AG04449 (cell line): Measurements from ENCODE around the gene SOX13.
"Not testable (repeated sequence)": the region's sequence is repeated elsewhere in the genome, so short reads cannot be mapped to it uniquely, and the experiment has no call there.

Source experiments
- CTCF ChIA-PET: fragments of 350-600 bp; formaldehyde crosslinking; extraction: SDS; loops from one replicate; lab custom pipeline; 2021; ENCODE audit warnings: antibody characterized with exemption; lab: Yijun Ruan, JAX
- POLR2A ChIA-PET: fragments of 400-600, 350-600 bp; formaldehyde crosslinking; extraction: SDS; loops from one replicate; lab custom pipeline; 2020; ENCODE audit warnings: antibody characterized with exemption, inconsistent platforms; lab: Yijun Ruan, JAX
- DNase-seq: peaks from one replicate; pipeline ENCODE4 v3.0.0-alpha.2; 2010; ENCODE audit warnings: low read depth, low spot score
- H3K4me3 ChIP-seq: 2 replicates; pipeline ENCODE4 v1.5.1; 2011; ENCODE audit warnings: low read depth, mild to moderate bottlenecking, control low read depth, low read length
- TF ChIP-seq, protein P1 (sequence below): IDR thresholded peaks from one replicate; pipeline ENCODE4 v1.5.1; 2011; ENCODE audit warnings: mild to moderate bottlenecking, moderate library complexity, low read length, control low read depth, inconsistent platforms; ENCODE audit not compliant: insufficient read depth; ENCODE audit errors: missing control alignments

Gene SOX13

GRCh38 chr1:204096931-204097330 lies 24.0 kb downstream of the SOX13 start:
- ChIA-PET CTCF (interaction anchor here (1.5 kb wide), 1 partner anchor 32 kb away, joined by 5 read pairs; no protein-coding TSS in a partner anchor), POLR2A (no interaction called here)
- no peak overlapping the region for H3K4me3 ChIP-seq
- TF ChIP-seq, protein P1, sequence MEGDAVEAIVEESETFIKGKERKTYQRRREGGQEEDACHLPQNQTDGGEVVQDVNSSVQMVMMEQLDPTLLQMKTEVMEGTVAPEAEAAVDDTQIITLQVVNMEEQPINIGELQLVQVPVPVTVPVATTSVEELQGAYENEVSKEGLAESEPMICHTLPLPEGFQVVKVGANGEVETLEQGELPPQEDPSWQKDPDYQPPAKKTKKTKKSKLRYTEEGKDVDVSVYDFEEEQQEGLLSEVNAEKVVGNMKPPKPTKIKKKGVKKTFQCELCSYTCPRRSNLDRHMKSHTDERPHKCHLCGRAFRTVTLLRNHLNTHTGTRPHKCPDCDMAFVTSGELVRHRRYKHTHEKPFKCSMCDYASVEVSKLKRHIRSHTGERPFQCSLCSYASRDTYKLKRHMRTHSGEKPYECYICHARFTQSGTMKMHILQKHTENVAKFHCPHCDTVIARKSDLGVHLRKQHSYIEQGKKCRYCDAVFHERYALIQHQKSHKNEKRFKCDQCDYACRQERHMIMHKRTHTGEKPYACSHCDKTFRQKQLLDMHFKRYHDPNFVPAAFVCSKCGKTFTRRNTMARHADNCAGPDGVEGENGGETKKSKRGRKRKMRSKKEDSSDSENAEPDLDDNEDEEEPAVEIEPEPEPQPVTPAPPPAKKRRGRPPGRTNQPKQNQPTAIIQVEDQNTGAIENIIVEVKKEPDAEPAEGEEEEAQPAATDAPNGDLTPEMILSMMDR: no peak
- DNase-seq: no peak

- CTCF ChIA-PET: interaction anchor here (2.8 kb wide), 1 partner anchor 30 kb away, joined by 10 read pairs; no protein-coding TSS in a partner anchor
- no peak for DNase-seq
- TF ChIP-seq, protein P1: no peak
- no peak overlapping the region for H3K4me3 ChIP-seq
- POLR2A ChIA-PET: interaction anchor here (0.6 kb wide), 1 partner anchor 800 kb away, joined by 3 read pairs; no protein-coding TSS in a partner anchor
These were observed 25.8 kb downstream of the SOX13 start for GRCh38 chr1:204098683-204099082.

DNA sequence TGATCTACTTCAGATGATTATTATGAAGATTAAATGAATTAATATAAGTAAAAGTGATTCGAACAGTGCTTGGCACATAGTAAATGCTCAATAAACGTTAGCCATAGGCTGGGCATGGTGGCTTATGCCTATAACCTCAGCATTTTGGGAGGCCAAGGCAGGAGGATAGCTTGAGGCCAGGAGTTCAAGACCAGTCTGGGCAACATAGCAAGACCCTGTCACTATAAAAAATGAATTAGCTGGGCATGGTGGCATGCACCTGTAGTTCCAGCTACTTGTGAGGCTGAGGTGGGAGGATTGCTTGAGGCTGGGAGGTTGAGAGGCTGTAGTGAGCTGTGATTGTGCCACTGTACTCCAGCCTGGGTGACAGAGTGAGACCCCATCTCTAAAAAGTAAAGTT lies 26.8 kb downstream of the SOX13 start:
- POLR2A ChIA-PET, H3K4me3 ChIP-seq, DNase-seq: not testable (repeated sequence)
- CTCF ChIA-PET: interaction anchor here (1.4 to 2.8 kb wide), 2 partner anchors 29 to 229 kb away, joined by 3 to 10 read pairs; no protein-coding TSS in a partner anchor

- TF ChIP-seq, protein P1: no peak
- ChIA-PET CTCF (interaction anchor here (1.6 kb wide), 1 partner anchor 105 kb away, joined by 3 read pairs; no protein-coding TSS in a partner anchor), POLR2A (no interaction called here)
- H3K4me3 ChIP-seq: no peak overlapping the region
- DNase-seq: no peak
These were observed 29.2 kb downstream of the SOX13 start for GRCh38 chr1:204102029-204102611.

DNA sequence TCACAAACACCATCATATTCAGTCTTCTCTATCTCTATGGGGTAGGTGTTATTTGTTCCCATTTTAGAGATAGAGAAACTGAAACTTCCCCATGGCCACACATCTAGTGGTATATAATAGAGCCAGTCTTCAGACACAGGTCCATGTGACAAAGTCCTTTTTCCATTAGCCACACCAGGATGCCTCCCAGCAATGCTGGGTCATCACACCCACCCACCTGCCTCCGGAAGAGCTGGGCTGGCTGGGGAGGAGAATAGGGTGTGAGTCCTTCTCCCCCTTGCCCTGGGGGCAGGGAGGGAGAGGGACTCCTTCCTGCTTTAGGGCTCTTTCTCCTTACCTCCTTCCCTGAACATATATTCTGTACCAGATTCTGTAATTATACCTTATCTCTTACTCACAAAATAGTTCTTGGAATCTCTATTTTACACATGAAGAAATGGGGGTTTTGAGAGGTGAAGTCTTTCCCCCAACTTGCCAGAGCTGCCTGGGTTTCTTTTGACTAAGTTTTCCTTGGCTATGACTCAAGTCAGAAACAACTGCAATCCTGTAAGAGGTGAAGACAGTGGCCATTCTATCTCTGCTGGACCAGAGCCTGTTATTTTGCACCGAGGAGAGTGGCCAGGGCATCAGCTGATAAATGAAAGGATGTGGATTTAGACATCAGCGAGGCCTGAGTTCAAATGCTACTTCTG lies 30.0 kb downstream of the SOX13 start:
- POLR2A ChIA-PET: no interaction called here
- TF ChIP-seq, protein P1: no peak
- H3K4me3 ChIP-seq: no peak overlapping the region
- no peak for DNase-seq
- CTCF ChIA-PET: interaction anchor here (1.6 to 1.9 kb wide), 2 partner anchors 27 to 105 kb away, joined by 3 to 6 read pairs; no protein-coding TSS in a partner anchor

DNA sequence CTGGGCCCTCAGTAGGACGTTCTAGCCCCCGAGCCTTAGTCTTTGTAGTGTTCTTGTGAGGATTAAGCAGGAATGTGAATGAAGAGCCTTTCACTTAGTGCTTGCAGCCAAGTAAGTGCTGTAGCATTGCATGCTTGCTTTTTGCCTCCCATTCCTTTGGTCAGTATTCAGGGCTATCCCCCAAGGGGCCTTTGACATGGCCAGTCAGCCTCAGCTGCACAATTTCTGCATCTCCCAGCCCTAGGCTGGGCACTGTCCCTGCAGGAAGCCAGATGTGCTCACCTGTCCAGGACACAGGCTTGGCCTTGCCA lies 30.5 kb downstream of the SOX13 start:
- no peak overlapping the region for H3K4me3 ChIP-seq
- ChIA-PET CTCF (interaction anchor here (1.4 to 1.9 kb wide), 3 partner anchors 11 to 104 kb away, joined by 3 to 6 read pairs (median 3); no protein-coding TSS in a partner anchor), POLR2A (no interaction called here)
- DNase-seq: no peak
- TF ChIP-seq, protein P1: no peak
